ENCODE measurements around the gene TMEM147. TPM values are rescaled to one million over a fixed set of nuclear protein-coding genes. Genes with fewer than 3 reads are reported as not detected.

Gene TMEM147
- total and polyA plus RNA-seq, 2 of the 13 experiments (the other 11 are each of a cell fraction or from before 2014, with no cell fraction given): 141 to 176 TPM

DNA sequence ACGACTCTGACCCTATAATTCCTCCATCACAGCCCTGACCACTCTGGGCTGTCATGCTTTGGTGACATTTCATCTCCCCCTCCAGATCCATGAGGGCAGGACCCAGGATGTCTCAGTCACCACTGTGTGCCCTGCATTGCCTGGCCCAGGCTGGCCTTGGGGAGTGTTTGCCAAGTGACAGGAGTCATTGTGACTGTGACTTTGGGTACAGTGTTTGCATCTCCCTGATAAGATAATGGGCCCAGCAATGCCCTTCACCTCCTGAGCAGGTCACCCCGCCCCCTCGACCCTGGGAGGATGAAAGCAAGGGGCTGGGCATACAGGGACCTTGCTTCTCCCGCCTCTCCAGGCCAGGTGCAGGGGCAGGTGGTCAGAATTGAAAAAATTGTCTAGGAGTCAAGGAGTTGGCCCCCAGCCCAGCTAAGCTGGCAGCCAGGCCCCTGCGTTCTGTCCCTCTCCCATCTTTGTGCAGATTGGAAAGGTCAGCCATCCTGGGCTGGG is 23.9 kb downstream of the TMEM147 start (continued):
- TF ChIP-seq KDM5B (CRISPR knock-in tag; IDR thresholded peaks at IDR 0.05; ENCODE audit: borderline replicate concordance) (no peak; the same call in 1 of the 2 replicates), RBAK (CRISPR knock-in tag; IDR thresholded peaks at IDR 0.05) (no peak; the same call in 1 of the 2 replicates), ZNF766 (CRISPR knock-in tag; IDR thresholded peaks at IDR 0.05; ENCODE audit: borderline replicate concordance) (no peak), THAP11 (CRISPR knock-in tag; IDR thresholded peaks at IDR 0.05) (peak; percentile 37; the same call in 1 of the 2 replicates), ZBTB7A (CRISPR knock-in tag; IDR thresholded peaks at IDR 0.05) (no peak), ZEB1 (IDR thresholded peaks at IDR 0.05; ENCODE audit: insufficient replicate concordance, low read depth) (peak; percentile 78), ARID5B (CRISPR knock-in tag; IDR thresholded peaks at IDR 0.05) (peak; percentile 82), GZF1 (CRISPR knock-in tag; IDR thresholded peaks at IDR 0.05) (no peak), MAF1 (CRISPR knock-in tag; IDR thresholded peaks at IDR 0.05; ENCODE audit: borderline replicate concordance) (no peak), TOE1 (CRISPR knock-in tag; IDR thresholded peaks at IDR 0.05) (no peak), ZNF746 (CRISPR knock-in tag; IDR thresholded peaks at IDR 0.05) (peak; percentile 64), MED1 (CRISPR knock-in tag; IDR thresholded peaks at IDR 0.05) (peak; percentile 53; the same call in 1 of the 2 replicates), NCOA2 (CRISPR knock-in tag; IDR thresholded peaks at IDR 0.05) (peak; percentile 97), AGO2 (optimal IDR thresholded peaks at IDR 0.05; ENCODE audit: low read depth, low read length) (no peak), SRSF1 (optimal IDR thresholded peaks at IDR 0.05; ENCODE audit: low read depth, low read length) (no peak), TCF7L2 (IDR thresholded peaks at IDR 0.05; ENCODE audit: low read depth, low read length) (peak; percentile 28; the same call in 1 of the 2 replicates), ZNF556 (CRISPR knock-in tag; IDR thresholded peaks at IDR 0.05; ENCODE audit: borderline replicate concordance) (no peak), NFKBIZ (CRISPR knock-in tag; IDR thresholded peaks at IDR 0.05) (no peak)
- TF ChIP-seq, protein P1, sequence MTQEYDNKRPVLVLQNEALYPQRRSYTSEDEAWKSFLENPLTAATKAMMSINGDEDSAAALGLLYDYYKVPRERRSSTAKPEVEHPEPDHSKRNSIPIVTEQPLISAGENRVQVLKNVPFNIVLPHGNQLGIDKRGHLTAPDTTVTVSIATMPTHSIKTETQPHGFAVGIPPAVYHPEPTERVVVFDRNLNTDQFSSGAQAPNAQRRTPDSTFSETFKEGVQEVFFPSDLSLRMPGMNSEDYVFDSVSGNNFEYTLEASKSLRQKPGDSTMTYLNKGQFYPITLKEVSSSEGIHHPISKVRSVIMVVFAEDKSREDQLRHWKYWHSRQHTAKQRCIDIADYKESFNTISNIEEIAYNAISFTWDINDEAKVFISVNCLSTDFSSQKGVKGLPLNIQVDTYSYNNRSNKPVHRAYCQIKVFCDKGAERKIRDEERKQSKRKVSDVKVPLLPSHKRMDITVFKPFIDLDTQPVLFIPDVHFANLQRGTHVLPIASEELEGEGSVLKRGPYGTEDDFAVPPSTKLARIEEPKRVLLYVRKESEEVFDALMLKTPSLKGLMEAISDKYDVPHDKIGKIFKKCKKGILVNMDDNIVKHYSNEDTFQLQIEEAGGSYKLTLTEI (CRISPR knock-in tag; conservative IDR thresholded peaks at IDR 0.05): no peak
- TF ChIP-seq, protein P2, sequence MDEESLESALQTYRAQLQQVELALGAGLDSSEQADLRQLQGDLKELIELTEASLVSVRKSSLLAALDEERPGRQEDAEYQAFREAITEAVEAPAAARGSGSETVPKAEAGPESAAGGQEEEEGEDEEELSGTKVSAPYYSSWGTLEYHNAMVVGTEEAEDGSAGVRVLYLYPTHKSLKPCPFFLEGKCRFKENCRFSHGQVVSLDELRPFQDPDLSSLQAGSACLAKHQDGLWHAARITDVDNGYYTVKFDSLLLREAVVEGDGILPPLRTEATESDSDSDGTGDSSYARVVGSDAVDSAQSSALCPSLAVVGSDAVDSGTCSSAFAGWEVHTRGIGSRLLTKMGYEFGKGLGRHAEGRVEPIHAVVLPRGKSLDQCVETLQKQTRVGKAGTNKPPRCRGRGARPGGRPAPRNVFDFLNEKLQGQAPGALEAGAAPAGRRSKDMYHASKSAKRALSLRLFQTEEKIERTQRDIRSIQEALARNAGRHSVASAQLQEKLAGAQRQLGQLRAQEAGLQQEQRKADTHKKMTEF (CRISPR knock-in tag; IDR thresholded peaks at IDR 0.05): peak; percentile 38; the same call in 1 of the 2 replicates
- TF ChIP-seq, protein P3, sequence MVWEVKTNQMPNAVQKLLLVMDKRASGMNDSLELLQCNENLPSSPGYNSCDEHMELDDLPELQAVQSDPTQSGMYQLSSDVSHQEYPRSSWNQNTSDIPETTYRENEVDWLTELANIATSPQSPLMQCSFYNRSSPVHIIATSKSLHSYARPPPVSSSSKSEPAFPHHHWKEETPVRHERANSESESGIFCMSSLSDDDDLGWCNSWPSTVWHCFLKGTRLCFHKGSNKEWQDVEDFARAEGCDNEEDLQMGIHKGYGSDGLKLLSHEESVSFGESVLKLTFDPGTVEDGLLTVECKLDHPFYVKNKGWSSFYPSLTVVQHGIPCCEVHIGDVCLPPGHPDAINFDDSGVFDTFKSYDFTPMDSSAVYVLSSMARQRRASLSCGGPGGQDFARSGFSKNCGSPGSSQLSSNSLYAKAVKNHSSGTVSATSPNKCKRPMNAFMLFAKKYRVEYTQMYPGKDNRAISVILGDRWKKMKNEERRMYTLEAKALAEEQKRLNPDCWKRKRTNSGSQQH (CRISPR knock-in tag; IDR thresholded peaks at IDR 0.05; ENCODE audit: low read depth): no peak
- TF ChIP-seq, protein P4, sequence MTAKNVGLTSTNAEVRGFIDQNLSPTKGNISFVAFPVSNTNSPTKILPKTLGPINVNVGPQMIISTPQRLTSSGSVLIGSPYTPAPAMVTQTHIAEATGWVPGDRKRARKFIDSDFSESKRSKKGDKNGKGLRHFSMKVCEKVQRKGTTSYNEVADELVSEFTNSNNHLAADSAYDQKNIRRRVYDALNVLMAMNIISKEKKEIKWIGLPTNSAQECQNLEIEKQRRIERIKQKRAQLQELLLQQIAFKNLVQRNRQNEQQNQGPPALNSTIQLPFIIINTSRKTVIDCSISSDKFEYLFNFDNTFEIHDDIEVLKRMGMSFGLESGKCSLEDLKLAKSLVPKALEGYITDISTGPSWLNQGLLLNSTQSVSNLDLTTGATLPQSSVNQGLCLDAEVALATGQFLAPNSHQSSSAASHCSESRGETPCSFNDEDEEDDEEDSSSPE (CRISPR knock-in tag; IDR thresholded peaks at IDR 0.05): peak; percentile 65

Measured in HepG2 (cell line).